HG03135 (cell line): Measurements from ENCODE around the gene TFF3.

Experiments used
- ATAC-seq: cut with Tn5 transposase; IDR thresholded peaks from one replicate; pipeline ENCODE4 v1.9.1; 2021; ENCODE audit warnings: mild to moderate bottlenecking, moderate library complexity; ENCODE audit not compliant: unreplicated experiment

Gene TFF3

DNA sequence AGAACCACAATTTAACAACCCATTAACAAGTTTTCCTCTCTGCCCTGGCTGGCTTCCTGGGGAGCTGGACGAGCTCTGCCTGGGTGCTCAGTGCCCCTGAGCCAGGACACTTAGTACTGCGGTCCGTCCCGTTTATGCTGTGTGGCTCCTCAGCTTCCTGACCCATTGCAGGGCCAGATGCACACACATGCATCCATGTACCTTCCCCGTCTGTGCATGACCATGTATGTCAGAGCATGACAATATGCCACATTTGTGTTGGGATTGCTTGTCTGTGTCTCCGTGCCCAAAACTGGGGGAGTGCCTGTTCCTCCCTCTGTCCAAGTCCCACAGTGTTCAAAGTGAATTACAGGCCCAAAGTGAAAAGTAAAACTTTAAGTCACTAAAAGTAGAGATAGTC is 9.7 kb upstream of the TFF3 start:
- no peak for ATAC-seq

DNA sequence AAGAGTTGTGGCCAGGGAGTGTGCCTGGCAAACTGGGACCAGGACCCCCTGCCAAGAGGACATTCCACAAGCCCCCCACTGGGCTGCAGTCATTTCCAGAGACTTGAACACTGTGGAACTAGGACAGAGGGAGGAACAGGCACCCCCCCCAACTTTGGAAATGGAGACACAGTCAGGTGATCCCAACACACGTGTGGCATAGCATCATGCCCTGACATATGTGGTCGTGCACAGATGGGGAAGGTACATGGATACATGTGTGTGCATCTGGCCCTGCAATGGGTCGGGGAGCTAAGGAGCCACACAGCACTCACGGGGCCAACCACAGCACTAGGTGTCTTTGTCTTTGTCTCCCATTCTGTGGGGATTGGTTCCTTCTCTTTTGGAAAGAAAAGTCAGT is 6.6 kb upstream of the TFF3 start:
- ATAC-seq: no peak

- ATAC-seq: no peak
Measured at GRCh38 chr21:42321231-42321630, 6.0 kb upstream of the TFF3 start.

DNA sequence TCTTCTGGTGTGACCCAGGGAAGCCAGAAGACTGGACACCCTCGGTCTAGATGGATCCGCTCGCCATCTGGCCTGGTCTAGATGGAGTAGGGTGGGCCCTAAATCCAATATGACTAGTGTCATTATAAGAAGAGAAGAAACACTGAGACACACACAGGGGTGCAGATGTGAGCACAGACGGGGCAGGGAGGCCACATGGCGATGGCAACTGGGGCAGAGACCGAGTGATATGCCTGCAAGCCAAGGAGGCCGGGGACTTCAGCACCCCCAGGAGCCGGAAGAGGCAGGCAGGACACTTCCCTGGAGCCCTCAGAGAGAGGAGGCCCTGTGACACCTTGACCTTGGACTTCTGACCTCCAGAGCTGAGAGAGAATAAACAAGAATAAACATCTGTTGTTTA is 5.6 kb upstream of the TFF3 start:
- no peak for ATAC-seq

GRCh38 chr21:42319851-42320572 is 4.8 kb upstream of the TFF3 start:
- ATAC-seq: no peak

DNA sequence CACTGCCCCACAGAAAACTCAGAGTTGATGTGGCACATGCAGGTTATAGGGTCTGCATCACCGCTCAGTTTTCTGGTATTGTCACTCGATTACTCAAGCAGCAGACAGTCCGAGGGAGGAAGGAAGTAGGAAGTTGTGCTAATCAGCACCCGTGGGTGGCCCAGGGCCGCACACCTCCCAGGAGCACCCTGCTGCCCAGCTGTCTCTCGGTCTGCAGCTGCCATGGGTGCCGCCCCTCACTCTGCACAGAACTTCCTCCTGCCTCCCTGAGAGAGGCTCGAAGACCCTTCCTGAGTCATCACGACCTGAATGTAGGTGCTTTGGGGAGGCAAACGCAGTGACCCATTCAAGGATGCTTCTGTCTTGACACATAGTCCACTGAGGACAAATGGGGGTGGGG is 4.2 kb upstream of the TFF3 start:
- no peak for ATAC-seq

GRCh38 chr21:42317826-42318746 is 2.9 kb upstream of the TFF3 start:
- no peak for ATAC-seq

- no peak for ATAC-seq
Measured at GRCh38 chr21:42317341-42317741, 2.1 kb upstream of the TFF3 start.

- ATAC-seq: no peak
Measured at GRCh38 chr21:42316891-42317290, 1.7 kb upstream of the TFF3 start.

- ATAC-seq: no peak
Measured at GRCh38 chr21:42314616-42315295, 453 bp downstream of the TFF3 start.

DNA sequence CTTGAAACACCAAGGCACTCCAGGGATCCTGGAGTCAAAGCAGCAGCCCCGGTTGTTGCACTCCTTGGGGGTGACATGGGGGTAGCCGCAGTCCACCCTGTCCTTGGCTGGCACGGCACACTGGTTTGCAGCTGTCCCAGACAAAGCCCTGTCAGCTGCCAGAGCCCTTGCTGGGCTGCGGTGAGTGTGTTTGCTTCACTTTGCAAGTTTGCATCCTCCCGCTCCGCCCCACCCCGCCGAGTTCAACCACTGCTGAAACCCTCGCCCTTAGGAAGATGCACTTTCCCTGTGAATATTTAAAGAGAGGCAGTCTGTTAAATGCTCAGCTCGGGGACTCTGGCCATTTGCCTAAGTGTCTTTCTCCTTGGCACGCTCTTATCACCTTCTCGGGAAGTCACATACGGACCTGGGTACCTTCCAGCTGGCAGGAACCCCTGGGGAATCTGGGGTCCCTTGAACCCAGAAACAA is 1.7 kb downstream of the TFF3 start:
- ATAC-seq: no peak

- no peak for ATAC-seq
Measured at GRCh38 chr21:42312626-42313104, 2.5 kb downstream of the TFF3 start.

DNA sequence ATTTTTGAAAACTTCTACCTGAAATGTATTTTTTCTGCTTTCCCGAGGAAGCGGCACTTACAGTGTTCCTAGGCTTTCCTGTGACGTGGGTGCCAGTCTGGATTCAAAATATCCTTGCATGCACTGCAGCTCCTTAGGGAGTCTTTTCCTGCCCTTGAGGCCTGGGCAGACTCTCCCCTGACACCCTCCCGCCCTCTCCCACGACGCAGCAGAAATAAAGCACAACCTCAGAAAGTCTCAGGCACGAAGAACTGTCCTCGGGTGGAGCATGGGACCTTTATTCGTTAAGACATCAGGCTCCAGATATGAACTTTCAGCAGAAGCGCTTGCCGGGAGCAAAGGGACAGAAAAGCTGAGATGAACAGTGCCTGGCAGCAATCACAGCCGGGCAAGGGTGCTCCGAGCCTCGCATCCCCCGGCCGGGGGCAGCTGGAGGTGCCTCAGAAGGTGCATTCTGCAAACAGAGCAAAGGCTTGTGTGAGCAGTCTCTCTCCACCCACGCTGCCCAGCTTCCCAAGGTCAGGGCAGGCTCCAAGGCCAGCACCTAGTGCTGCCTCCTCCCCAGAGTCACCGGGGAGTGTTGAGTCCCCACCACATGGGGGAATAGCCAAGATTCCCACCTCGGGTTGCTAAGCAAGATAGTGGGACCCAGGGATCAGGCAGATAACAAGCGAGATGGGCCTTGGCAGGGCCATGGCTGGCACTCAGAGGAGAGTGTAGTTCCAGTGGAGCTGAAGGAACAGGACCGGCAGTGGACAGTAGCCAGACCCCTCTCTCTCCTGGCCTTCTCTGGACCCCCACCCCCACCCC is 3.2 kb downstream of the TFF3 start:
- no peak for ATAC-seq

DNA sequence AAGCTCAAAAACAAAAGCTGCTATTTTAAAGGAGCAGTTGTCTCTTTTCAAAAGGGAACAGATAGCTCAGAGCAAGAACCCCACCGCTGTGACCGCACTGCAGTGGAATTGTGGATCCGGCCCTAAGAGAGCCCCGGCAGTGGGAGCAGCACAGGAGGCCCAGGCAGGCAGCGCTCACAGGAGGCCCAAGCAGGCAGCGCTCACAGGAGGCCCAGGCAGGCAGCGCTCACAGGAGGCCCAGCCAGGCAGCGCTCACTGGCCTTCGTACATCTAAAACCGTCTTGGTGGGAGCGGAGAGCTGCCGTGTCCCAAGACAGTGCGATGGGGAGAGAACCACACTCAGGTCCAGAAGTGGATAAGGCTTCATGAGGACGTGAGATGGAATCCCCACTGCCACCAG is 4.0 kb downstream of the TFF3 start:
- no peak for ATAC-seq

GRCh38 chr21:42310411-42311001 is 4.7 kb downstream of the TFF3 start:
- no peak for ATAC-seq

GRCh38 chr21:42309753-42310213 is 5.4 kb downstream of the TFF3 start:
- ATAC-seq: no peak

GRCh38 chr21:42308914-42309752 is 6.1 kb downstream of the TFF3 start:
- no peak for ATAC-seq

DNA sequence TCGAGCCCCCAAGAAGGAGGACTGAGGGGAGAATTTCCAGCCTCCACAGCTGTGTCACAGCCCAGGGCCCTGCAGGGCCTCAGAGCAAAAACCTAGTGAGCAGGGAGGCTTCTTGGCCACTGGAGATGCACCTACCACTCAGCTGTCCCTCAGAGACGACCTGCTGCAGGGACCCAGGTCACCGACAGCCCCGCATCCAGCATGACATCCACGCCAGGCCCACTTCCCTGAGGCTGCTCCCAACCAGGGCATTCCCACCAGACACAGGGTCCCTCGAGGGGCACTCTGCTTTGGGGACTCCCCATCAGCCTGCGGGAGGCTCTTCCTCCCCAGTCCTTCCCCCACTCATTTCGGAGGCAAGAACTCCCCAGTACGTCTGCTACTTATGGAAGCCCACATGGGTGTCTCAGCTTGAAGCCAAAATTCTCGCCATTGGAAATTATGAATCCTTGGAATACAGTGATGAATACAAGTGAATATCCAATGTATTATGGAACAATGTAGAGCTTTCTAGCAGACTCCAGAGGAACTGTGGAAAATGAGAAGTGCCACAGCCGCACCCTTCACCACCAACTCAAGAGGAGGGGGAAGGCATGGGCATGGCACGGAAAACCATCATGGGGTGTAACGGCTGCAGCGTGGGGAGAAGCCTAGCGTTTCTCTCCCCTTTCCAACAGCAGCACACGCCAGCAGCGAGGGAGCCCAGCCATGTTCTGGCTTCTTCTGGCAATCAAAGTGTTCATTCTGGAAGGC is 6.9 kb downstream of the TFF3 start:
- ATAC-seq: no peak
